ENCODE results near the gene HNRNPUL1. TPM values are rescaled to one million over a fixed set of nuclear protein-coding genes. Genes with fewer than 3 reads are reported as not detected.
"Not testable (repeated sequence)": the region's sequence is repeated elsewhere in the genome, so short reads cannot be mapped to it uniquely, and the experiment has no call there.

The HNRNPUL1 gene
- total and polyA plus RNA-seq, 10 of the 15 experiments (the other 5 are each of a cell fraction or from before 2014, with no cell fraction given): 11.1 to 276 (median 117) TPM

GRCh38 chr19:41278478-41278877 lies 14.3 kb downstream of the HNRNPUL1 start:
- no peak overlapping the region for H2AFZ ChIP-seq (ENCODE audit: control insufficient read depth, low read depth, low read length)
- no peaks in the 10 kb centered on the region for H4K20me1 ChIP-seq (ENCODE audit: control insufficient read depth, insufficient read depth)
- no peaks in the 10 kb centered on the region for H3K4me1 ChIP-seq (ENCODE audit: control insufficient read depth, insufficient read depth, low read length)
- BruUV-seq (replicated peaks): no TSS peak
- ChIA-PET SMC1A (ENCODE audit: uncharacterized antibody, unreplicated experiment) (no interaction called here), POLR2A (no interaction called here), CTCF (no interaction called here), RAD21 (ENCODE audit: unreplicated experiment) (no interaction called here)
- intact Hi-C loops (cut with micrococcal nuclease; ENCODE audit: unreplicated experiment): no loop called here
- H3K9ac ChIP-seq (ENCODE audit: control insufficient read depth, insufficient read depth, low read length): no peak overlapping the region
- no peaks in the 10 kb centered on the region for H3K27me3 ChIP-seq (replicated peaks in 1 of 2; ENCODE audit: control insufficient read depth in 2 of 2, insufficient read depth in 2 of 2, low read length in 1 of 2)
- H3K27ac ChIP-seq (ENCODE audit: control insufficient read depth, insufficient read depth): no peak overlapping the region
- no peak overlapping the region for H3K4me2 ChIP-seq (ENCODE audit: control insufficient read depth, insufficient read depth)
- H3K79me2 ChIP-seq (ENCODE audit: control insufficient read depth, insufficient read depth, low read length): no peaks in the 10 kb centered on the region
- in situ Hi-C loops (cut with MboI): no loop called here
- peaks cover 38 to 65% of the 10 kb centered on the region in 2 experiments for H3K36me3 ChIP-seq (ENCODE audit: control insufficient read depth in 2 of 2, insufficient read depth in 2 of 2, low read length in 1 of 2)
- no peak for ATAC-seq
- whole genome bisulfite sequencing (ENCODE audit: insufficient coverage, insufficient replicate concordance, low lambda C conversion rate, missing lambda C conversion rate): 96% methylated on average over 2 of the region's 2 CpGs
- no peaks in the 10 kb centered on the region for H3K9me3 ChIP-seq (replicated peaks; ENCODE audit: control insufficient read depth, insufficient read depth, low read length)
- FAIRE-seq: no peak
- DNase-seq (ENCODE audit: low read depth, low spot score): no peak
- H3K4me3 ChIP-seq: no peak overlapping the region
- TF ChIP-seq POLR2AphosphoS5 (IDR thresholded peaks at IDR 0.05; ENCODE audit: low read length) (0 out of 2 replicates have a peak, but pooled peaks have one; percentile 5), ZBED1 (IDR thresholded peaks at IDR 0.05; ENCODE audit: borderline replicate concordance) (no peak)

- FAIRE-seq: no peak
- SMC1A ChIA-PET (ENCODE audit: uncharacterized antibody, unreplicated experiment): interaction anchor here (1.5 kb wide), 1 partner anchor 14 kb away, joined by 5 read pairs; no protein-coding TSS in a partner anchor
- no peaks in the 10 kb centered on the region for H3K79me2 ChIP-seq (ENCODE audit: control insufficient read depth, insufficient read depth, low read length)
- no peaks in the 10 kb centered on the region for H3K27me3 ChIP-seq (replicated peaks in 1 of 2; ENCODE audit: control insufficient read depth in 2 of 2, insufficient read depth in 2 of 2, low read length in 1 of 2)
- no peak overlapping the region for H2AFZ ChIP-seq (ENCODE audit: control insufficient read depth, low read depth, low read length)
- ATAC-seq: no peak
- no peak for DNase-seq (ENCODE audit: low read depth, low spot score)
- intact Hi-C loops (cut with micrococcal nuclease; ENCODE audit: unreplicated experiment) (no loop called here), in situ Hi-C loops (cut with MboI) (no loop called here)
- no peaks in the 10 kb centered on the region for H3K4me1 ChIP-seq (ENCODE audit: control insufficient read depth, insufficient read depth, low read length)
- no peak overlapping the region for H3K4me2 ChIP-seq (ENCODE audit: control insufficient read depth, insufficient read depth)
- H4K20me1 ChIP-seq (ENCODE audit: control insufficient read depth, insufficient read depth): no peaks in the 10 kb centered on the region
- RAD21 ChIA-PET (ENCODE audit: unreplicated experiment): no interaction called here
- WGBS (ENCODE audit: insufficient coverage, insufficient replicate concordance, low lambda C conversion rate, missing lambda C conversion rate): 96% methylated on average over 3 of the region's 3 CpGs
- TF ChIP-seq MXI1 (IDR thresholded peaks at IDR 0.05; ENCODE audit: low read depth, low read length) (no peak), RAD51 (IDR thresholded peaks at IDR 0.05) (no peak), POLR2AphosphoS5 (IDR thresholded peaks at IDR 0.05; ENCODE audit: low read length) (no peak)
- no peak overlapping the region for H3K4me3 ChIP-seq
- POLR2A ChIA-PET: no interaction called here
- no peak overlapping the region for H3K27ac ChIP-seq (ENCODE audit: control insufficient read depth, insufficient read depth)
- no peaks in the 10 kb centered on the region for H3K9me3 ChIP-seq (replicated peaks; ENCODE audit: control insufficient read depth, insufficient read depth, low read length)
- H3K36me3 ChIP-seq (ENCODE audit: control insufficient read depth in 2 of 2, insufficient read depth in 2 of 2, low read length in 1 of 2): peaks cover 28 to 62% of the 10 kb centered on the region in 2 experiments
- BruUV-seq (replicated peaks): TSS peak; percentile 31
- CTCF ChIA-PET: interaction anchor here (1.3 to 1.4 kb wide), 2 partner anchors 9 to 14 kb away, joined by 3 read pairs; no protein-coding TSS in a partner anchor
- H3K9ac ChIP-seq (ENCODE audit: control insufficient read depth, insufficient read depth, low read length): no peak overlapping the region
Measured at GRCh38 chr19:41288673-41289530, 24.7 kb downstream of the HNRNPUL1 start.

DNA sequence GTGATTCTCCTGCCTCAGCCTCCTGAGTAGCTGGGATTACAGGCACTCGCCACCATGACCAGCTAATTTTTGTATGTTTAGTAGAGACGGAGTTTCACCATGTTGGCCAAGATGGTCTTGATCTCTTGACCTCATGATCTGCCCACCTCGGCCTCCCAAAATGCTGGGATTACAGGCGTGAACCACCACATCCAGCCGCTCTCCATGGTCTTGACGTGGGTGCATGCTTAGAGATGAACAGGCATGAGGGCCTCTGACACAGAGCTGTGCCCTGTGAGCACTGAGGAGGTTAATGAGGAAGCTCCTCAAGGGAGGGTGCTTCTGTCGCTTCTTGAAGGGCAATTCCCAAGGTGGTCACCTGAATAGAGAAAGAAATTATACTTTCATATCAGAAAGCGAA lies 25.6 kb downstream of the HNRNPUL1 start:
- SMC1A ChIA-PET (ENCODE audit: uncharacterized antibody, unreplicated experiment): interaction anchor here (1.5 kb wide), 1 partner anchor 13 kb away, joined by 5 read pairs; no protein-coding TSS in a partner anchor
- ATAC-seq; FAIRE-seq; H2AFZ ChIP-seq (ENCODE audit: control insufficient read depth, low read depth, low read length); H3K27ac ChIP-seq (ENCODE audit: control insufficient read depth, insufficient read depth); H3K9ac ChIP-seq (ENCODE audit: control insufficient read depth, insufficient read depth, low read length); RAD21 ChIA-PET (ENCODE audit: unreplicated experiment); H3K27me3 ChIP-seq (replicated peaks in 1 of 2; ENCODE audit: control insufficient read depth in 2 of 2, insufficient read depth in 2 of 2, low read length in 1 of 2); H4K20me1 ChIP-seq (ENCODE audit: control insufficient read depth, insufficient read depth); H3K4me1 ChIP-seq (ENCODE audit: control insufficient read depth, insufficient read depth, low read length); H3K4me2 ChIP-seq (ENCODE audit: control insufficient read depth, insufficient read depth); DNase-seq (ENCODE audit: low read depth, low spot score); BruUV-seq (replicated peaks); intact Hi-C loops (cut with micrococcal nuclease; ENCODE audit: unreplicated experiment); POLR2A ChIA-PET; H3K4me3 ChIP-seq; H3K9me3 ChIP-seq (replicated peaks; ENCODE audit: control insufficient read depth, insufficient read depth, low read length); H3K79me2 ChIP-seq (ENCODE audit: control insufficient read depth, insufficient read depth, low read length); in situ Hi-C loops (cut with MboI): not testable (repeated sequence)
- CTCF ChIA-PET: interaction anchor here (0.9 kb wide), 1 partner anchor 9 kb away, joined by 3 read pairs; no protein-coding TSS in a partner anchor
- WGBS (ENCODE audit: insufficient coverage, insufficient replicate concordance, low lambda C conversion rate, missing lambda C conversion rate): 97% methylated on average over 8 of the region's 8 CpGs
- H3K36me3 ChIP-seq (ENCODE audit: control insufficient read depth in 2 of 2, insufficient read depth in 2 of 2, low read length in 1 of 2): peaks cover 36 to 64% of the 10 kb centered on the region in 2 experiments
